HG03469 (cell line): ENCODE results near the gene ZKSCAN1.
"Not testable (repeated sequence)": the region's sequence is repeated elsewhere in the genome, so short reads cannot be mapped to it uniquely, and the experiment has no call there.

Experiments used
- ATAC-seq: cut with Tn5 transposase; IDR thresholded peaks from one replicate; pipeline ENCODE4 v1.9.1; 2021; ENCODE audit warnings: mild to moderate bottlenecking, moderate library complexity, moderate number of reproducible peaks; ENCODE audit not compliant: unreplicated experiment

The ZKSCAN1 gene

GRCh38 chr7:100015232-100016214 is at the start of gene ZKSCAN1:
Gene ZKSCAN1 (plus strand): TSS chr7:100015596. CDS start chr7:100023507, 7,911 bp downstream.
- peak; percentile 93 for ATAC-seq

- ATAC-seq, result no peak
Observed at GRCh38 chr7:99969298-99969697, 46.1 kb upstream of the ZKSCAN1 start.

- ATAC-seq, result not testable (repeated sequence)
Observed at GRCh38 chr7:99969813-99970212, 45.6 kb upstream of the ZKSCAN1 start.

- no peak for ATAC-seq
Observed at GRCh38 chr7:99971242-99971641, 44.2 kb upstream of the ZKSCAN1 start.

GRCh38 chr7:99973817-99974216 is 41.6 kb upstream of the ZKSCAN1 start:
- ATAC-seq, result not testable (repeated sequence)

GRCh38 chr7:99974681-99975080 is 40.7 kb upstream of the ZKSCAN1 start:
- no peak for ATAC-seq

- ATAC-seq, result no peak
Observed at GRCh38 chr7:99975782-99976521, 39.4 kb upstream of the ZKSCAN1 start, which contains the start of gene AZGP1. Gene AZGP1 (minus strand): TSS chr7:99976031. CDS start chr7:99976020, 11 bp downstream.

GRCh38 chr7:99976626-99977025 is 38.8 kb upstream of the ZKSCAN1 start:
- no peak for ATAC-seq

GRCh38 chr7:99979814-99980225 is 35.6 kb upstream of the ZKSCAN1 start:
- ATAC-seq, result not testable (repeated sequence)

- not testable (repeated sequence) for ATAC-seq
Observed at GRCh38 chr7:99980448-99980872, 34.9 kb upstream of the ZKSCAN1 start.

- not testable (repeated sequence) for ATAC-seq
Observed at GRCh38 chr7:99981066-99981465, 34.3 kb upstream of the ZKSCAN1 start.

- no peak for ATAC-seq
Observed at GRCh38 chr7:99984593-99984992, 30.8 kb upstream of the ZKSCAN1 start.

- ATAC-seq, result not testable (repeated sequence)
Observed at GRCh38 chr7:99987306-99987705, 28.1 kb upstream of the ZKSCAN1 start.

- no peak for ATAC-seq
Observed at GRCh38 chr7:99987846-99988245, 27.6 kb upstream of the ZKSCAN1 start.

- ATAC-seq, result no peak
Observed at GRCh38 chr7:99990460-99990852, 24.9 kb upstream of the ZKSCAN1 start.

GRCh38 chr7:99991543-99991942 is 23.9 kb upstream of the ZKSCAN1 start:
- not testable (repeated sequence) for ATAC-seq

- ATAC-seq, result no peak
Observed at GRCh38 chr7:99992330-99993038, 22.9 kb upstream of the ZKSCAN1 start.

GRCh38 chr7:99994819-99995218 is 20.6 kb upstream of the ZKSCAN1 start:
- no peak for ATAC-seq

- no peak for ATAC-seq
Observed at GRCh38 chr7:99996755-99997544, 18.4 kb upstream of the ZKSCAN1 start.

GRCh38 chr7:99997545-99998137 is 17.8 kb upstream of the ZKSCAN1 start:
- no peak for ATAC-seq
